ENCODE results near the gene OR13C9.

- TF ChIP-seq, protein P1, sequence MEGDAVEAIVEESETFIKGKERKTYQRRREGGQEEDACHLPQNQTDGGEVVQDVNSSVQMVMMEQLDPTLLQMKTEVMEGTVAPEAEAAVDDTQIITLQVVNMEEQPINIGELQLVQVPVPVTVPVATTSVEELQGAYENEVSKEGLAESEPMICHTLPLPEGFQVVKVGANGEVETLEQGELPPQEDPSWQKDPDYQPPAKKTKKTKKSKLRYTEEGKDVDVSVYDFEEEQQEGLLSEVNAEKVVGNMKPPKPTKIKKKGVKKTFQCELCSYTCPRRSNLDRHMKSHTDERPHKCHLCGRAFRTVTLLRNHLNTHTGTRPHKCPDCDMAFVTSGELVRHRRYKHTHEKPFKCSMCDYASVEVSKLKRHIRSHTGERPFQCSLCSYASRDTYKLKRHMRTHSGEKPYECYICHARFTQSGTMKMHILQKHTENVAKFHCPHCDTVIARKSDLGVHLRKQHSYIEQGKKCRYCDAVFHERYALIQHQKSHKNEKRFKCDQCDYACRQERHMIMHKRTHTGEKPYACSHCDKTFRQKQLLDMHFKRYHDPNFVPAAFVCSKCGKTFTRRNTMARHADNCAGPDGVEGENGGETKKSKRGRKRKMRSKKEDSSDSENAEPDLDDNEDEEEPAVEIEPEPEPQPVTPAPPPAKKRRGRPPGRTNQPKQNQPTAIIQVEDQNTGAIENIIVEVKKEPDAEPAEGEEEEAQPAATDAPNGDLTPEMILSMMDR (IDR thresholded peaks at IDR 0.05), result no peak
- no peak for TF ChIP-seq POLR2A (IDR thresholded peaks at IDR 0.05)
- no peak for TF ChIP-seq POLR2AphosphoS5 (IDR thresholded peaks at IDR 0.05)
- TF ChIP-seq EP300 (IDR thresholded peaks at IDR 0.05), result no peak
Measured at GRCh38 chr9:104580562-104580961, 37.4 kb downstream of the OR13C9 start.

Measured in upper lobe of left lung (tissue), 4 donors.